Jurkat, Clone E6-1 (cell line): ENCODE data around the gene EIF4H.
"Not testable (repeated sequence)": the region's sequence is repeated elsewhere in the genome, so short reads cannot be mapped to it uniquely, and the experiment has no call there.

Experiments
- DNase-seq: peaks from one replicate; pipeline ENCODE4 v3.0.0-alpha.2; 2011; ENCODE audit warnings: low read depth, low spot score
- H3K4me3 ChIP-seq: 2 replicates; pipeline ENCODE4 v1.5.1; 2011; ENCODE audit warnings: mild to moderate bottlenecking, low read length, control low read depth, moderate library complexity

EIF4H gene

GRCh38 chr7:74219416-74219815 is 45.3 kb downstream of the EIF4H start:
- H3K4me3 ChIP-seq = no peak overlapping the region
- DNase-seq = no peak

- no peak for DNase-seq
- no peak overlapping the region for H3K4me3 ChIP-seq
These were observed 46.1 kb downstream of the EIF4H start for GRCh38 chr7:74220229-74220628.

- no peak overlapping the region for H3K4me3 ChIP-seq
- no peak for DNase-seq
These were observed 47.6 kb downstream of the EIF4H start for GRCh38 chr7:74221713-74222112.

GRCh38 chr7:74222851-74223710 is 48.9 kb downstream of the EIF4H start:
- no peak for DNase-seq
- H3K4me3 ChIP-seq = no peak overlapping the region

- DNase-seq = no peak
- no peak overlapping the region for H3K4me3 ChIP-seq
These were observed 49.8 kb downstream of the EIF4H start for GRCh38 chr7:74223711-74224510.

GRCh38 chr7:74224511-74224832 is 50.3 kb downstream of the EIF4H start:
- no peak overlapping the region for H3K4me3 ChIP-seq
- no peak for DNase-seq

GRCh38 chr7:74224907-74225306 is 50.8 kb downstream of the EIF4H start:
- not testable (repeated sequence) for H3K4me3 ChIP-seq, DNase-seq

- H3K4me3 ChIP-seq = no peak overlapping the region
- no peak for DNase-seq
These were observed 51.2 kb downstream of the EIF4H start for GRCh38 chr7:74225400-74225799.

- H3K4me3 ChIP-seq = no peak overlapping the region
- no peak for DNase-seq
These were observed 52.5 kb downstream of the EIF4H start for GRCh38 chr7:74226633-74227032.

GRCh38 chr7:74228951-74229900 is 55.1 kb downstream of the EIF4H start:
- DNase-seq = no peak
- no peak overlapping the region for H3K4me3 ChIP-seq

GRCh38 chr7:74230446-74231231 is 56.5 kb downstream of the EIF4H start:
- DNase-seq = no peak
- no peak overlapping the region for H3K4me3 ChIP-seq

- H3K4me3 ChIP-seq = no peak overlapping the region
- DNase-seq = no peak
These were observed 57.1 kb downstream of the EIF4H start for GRCh38 chr7:74231232-74231590.

- no peak overlapping the region for H3K4me3 ChIP-seq
- no peak for DNase-seq
These were observed 59.6 kb downstream of the EIF4H start for GRCh38 chr7:74233655-74234285.

- no peak overlapping the region for H3K4me3 ChIP-seq
- DNase-seq = no peak
These were observed 61.5 kb downstream of the EIF4H start for GRCh38 chr7:74235518-74236268.

GRCh38 chr7:74236284-74236683 is 62.1 kb downstream of the EIF4H start:
- DNase-seq = no peak
- no peak overlapping the region for H3K4me3 ChIP-seq

GRCh38 chr7:74240482-74240881 is 66.3 kb downstream of the EIF4H start:
- no peak overlapping the region for H3K4me3 ChIP-seq
- no peak for DNase-seq

GRCh38 chr7:74242122-74242443 is 67.9 kb downstream of the EIF4H start:
- no peak overlapping the region for H3K4me3 ChIP-seq
- DNase-seq = no peak

- H3K4me3 ChIP-seq = no peak overlapping the region
- no peak for DNase-seq
These were observed 72.3 kb downstream of the EIF4H start for GRCh38 chr7:74246497-74246896.
